Activated CD8-positive, alpha-beta memory T cell treated with anti-CD3 and anti-CD28 coated beads, Interleukin-2, amount 10 ng/mL, durations not matched to agents 7 days and 5 days (primary cell): Measurements from ENCODE around the gene CCL15. TPM values are rescaled to one million over a fixed set of nuclear protein-coding genes. Genes with fewer than 3 reads are reported as not detected.
"Not testable (repeated sequence)": the region's sequence is repeated elsewhere in the genome, so short reads cannot be mapped to it uniquely, and the experiment has no call there.

Experiments used
- ATAC-seq: fragments of 150-1000 bp; cut with Tn5 transposase; one replicate; pipeline ENCODE4 v1.10.0; 2021; ENCODE audit warnings: moderate library complexity
- CTCF ChIA-PET: fragments of 350-600 bp; sonication (Branson Sonifier 250); formaldehyde crosslinking; loops from one replicate; lab custom pipeline; 2021; ENCODE audit warnings: antibody characterized with exemption; lab: Charles Lee
- DNase-seq: peaks from one replicate; pipeline ENCODE4 v3.0.0-alpha.2; 2020
- H3K27ac Mint-ChIP-seq: one replicate; pipeline ENCODE4 v1.8.0; 2021; ENCODE audit warnings: mild to moderate bottlenecking, mixed read lengths
- H3K27me3 Mint-ChIP-seq: one replicate; pipeline ENCODE4 v1.8.0; 2021; ENCODE audit warnings: mixed read lengths
- H3K36me3 Mint-ChIP-seq: one replicate; pipeline ENCODE4 v1.8.0; 2021; ENCODE audit warnings: mild to moderate bottlenecking, mixed read lengths
- H3K4me1 Mint-ChIP-seq: one replicate; pipeline ENCODE4 v1.8.0; 2021; ENCODE audit warnings: mixed read lengths
- H3K4me3 Mint-ChIP-seq: one replicate; pipeline ENCODE4 v1.8.0; 2021; ENCODE audit warnings: mild to moderate bottlenecking, moderate library complexity, mixed read lengths
- H3K9me3 Mint-ChIP-seq: one replicate; pipeline ENCODE4 v1.8.0; 2022; ENCODE audit warnings: low read depth, mixed read lengths
- total RNA-seq, 2 experiments: library from RNA; stranded (reverse); gene quantifications; one replicate each; pipeline ENCODE4 v1.2.3, GENCODE V29; 2021

CCL15 gene, protein sequence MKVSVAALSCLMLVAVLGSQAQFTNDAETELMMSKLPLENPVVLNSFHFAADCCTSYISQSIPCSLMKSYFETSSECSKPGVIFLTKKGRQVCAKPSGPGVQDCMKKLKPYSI
- total RNA-seq: not detected

DNA sequence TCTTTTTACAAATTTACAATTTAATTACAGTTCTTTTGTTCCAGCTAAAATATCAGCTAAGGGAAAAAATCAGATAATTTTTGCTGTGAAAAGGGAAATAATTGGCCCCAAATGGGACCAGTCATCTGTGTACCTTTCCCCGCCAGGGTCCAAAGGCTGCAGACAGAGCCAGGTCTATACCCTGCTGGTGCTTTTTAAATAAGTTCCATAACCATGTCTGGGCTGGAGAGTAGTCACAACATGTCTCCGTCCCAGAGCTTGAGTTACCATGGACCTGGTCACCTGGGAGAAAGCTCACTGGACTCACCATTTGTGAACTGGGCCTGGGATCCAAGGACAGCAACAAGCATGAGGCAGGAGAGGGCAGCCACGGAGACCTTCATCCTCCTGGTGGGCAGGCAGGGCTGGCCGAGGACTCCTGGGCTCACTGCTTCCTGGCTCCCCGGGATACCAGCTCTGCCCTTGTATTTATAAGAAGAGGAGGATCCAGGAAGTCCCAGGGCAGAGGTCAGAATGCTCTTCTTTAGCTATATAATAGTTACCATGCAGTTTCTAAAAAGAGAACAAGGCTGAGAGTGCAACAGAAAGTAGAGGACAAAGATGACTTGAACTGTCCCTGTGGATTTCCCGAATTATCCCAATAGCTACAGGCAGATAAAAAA lies at the start of gene CCL15:
TSS of gene CCL15 (minus strand) at position 444 of the 662 bp plus-strand sequence. CDS start at position 383, 61 bp downstream.
- CTCF ChIA-PET: interaction anchor here (0.9 kb wide), 1 partner anchor 25 kb away, joined by 3 read pairs; no protein-coding TSS in a partner anchor
- Mint-ChIP-seq H3K4me1 (peaks cover 19% of the 10 kb centered on the region), H3K9me3 (no peaks in the 10 kb centered on the region), H3K36me3 (no peaks in the 10 kb centered on the region), H3K4me3 (no peak within 1 kb of the TSS), H3K27me3 (no peaks in the 10 kb centered on the region), H3K27ac (no peak within 1 kb of the TSS)
- ATAC-seq (no peak), DNase-seq (no peak)

DNA sequence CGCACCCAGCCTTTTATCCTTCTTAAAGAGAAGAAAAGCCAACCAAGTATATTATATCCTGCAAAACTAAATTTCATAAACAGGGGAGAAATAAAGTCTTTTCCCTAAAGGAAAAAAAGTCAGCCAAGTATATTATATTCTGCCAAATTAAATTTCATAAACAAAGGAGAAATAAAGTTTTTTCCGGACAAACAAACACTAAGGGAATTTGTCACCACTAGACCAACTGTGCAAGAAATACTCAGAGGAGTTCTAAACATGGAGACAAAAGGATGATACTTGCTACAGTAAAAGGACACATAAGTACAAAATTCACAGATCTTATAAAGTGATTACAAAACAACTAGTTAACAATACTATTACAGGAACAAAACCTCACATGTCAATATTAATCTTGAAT lies 48.3 kb upstream of the CCL15 start:
- CTCF ChIA-PET: no interaction called here
- Mint-ChIP-seq H3K27me3 (peaks cover 37% of the 10 kb centered on the region), H3K4me1 (no peaks in the 10 kb centered on the region), H3K36me3 (peaks cover 21% of the 10 kb centered on the region), H3K27ac (no peak overlapping the region), H3K4me3 (no peak overlapping the region), H3K9me3 (peaks cover 21% of the 10 kb centered on the region)
- DNase-seq (no peak), ATAC-seq (no peak)

DNA sequence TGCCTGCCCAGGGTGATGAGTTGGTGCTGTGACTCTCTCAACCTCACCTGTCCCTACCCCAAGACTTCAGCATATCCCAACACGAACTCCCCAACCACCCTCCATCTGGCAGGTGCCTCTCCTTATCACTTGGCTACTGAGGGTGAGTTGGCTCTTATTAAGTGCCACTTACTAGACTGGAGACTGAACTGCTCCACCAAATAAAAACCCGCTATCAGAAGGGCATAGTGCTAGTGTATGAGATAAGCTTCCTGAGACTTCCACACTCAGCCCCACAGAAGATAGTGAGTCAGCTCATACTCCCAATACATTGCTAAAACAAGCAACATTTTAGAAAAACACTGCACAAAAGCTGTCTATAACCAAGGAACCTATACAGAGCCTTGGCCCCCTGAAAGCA lies 46.7 kb upstream of the CCL15 start:
- Mint-ChIP-seq H3K4me3 (no peak overlapping the region), H3K36me3 (peaks cover 24% of the 10 kb centered on the region), H3K27me3 (peaks cover 38% of the 10 kb centered on the region), H3K4me1 (no peaks in the 10 kb centered on the region), H3K9me3 (peaks cover 25% of the 10 kb centered on the region), H3K27ac (no peak overlapping the region)
- no peak for ATAC-seq
- DNase-seq: no peak
- CTCF ChIA-PET: interaction anchor here (1.3 kb wide), 1 partner anchor 101 kb away, joined by 3 read pairs; no protein-coding TSS in a partner anchor

DNA sequence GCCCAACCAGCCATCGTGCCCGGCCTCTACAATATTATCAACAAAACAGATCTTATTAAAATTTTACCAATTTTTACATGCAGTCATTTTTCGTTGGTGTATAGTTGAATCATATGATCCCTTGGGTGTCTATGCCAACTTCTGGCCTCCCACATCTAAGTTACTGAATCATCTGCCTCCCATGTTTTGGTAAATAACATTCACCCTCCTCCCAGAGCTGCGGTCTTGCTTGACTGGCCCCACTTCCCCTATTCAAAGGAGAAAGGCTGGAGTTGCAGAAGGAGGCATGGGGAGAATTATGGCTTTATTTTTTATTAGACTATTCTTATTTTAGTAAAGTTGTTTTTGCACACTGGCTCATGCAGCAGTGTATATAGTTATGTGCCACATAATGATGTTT lies 34.9 kb upstream of the CCL15 start:
- H3K9me3 Mint-ChIP-seq: no peaks in the 10 kb centered on the region
- peaks cover 14% of the 10 kb centered on the region for H3K27me3 Mint-ChIP-seq
- H3K4me3 Mint-ChIP-seq: no peak overlapping the region
- no peak overlapping the region for H3K27ac Mint-ChIP-seq
- no peaks in the 10 kb centered on the region for H3K4me1 Mint-ChIP-seq
- no peaks in the 10 kb centered on the region for H3K36me3 Mint-ChIP-seq
- DNase-seq (no peak), ATAC-seq (no peak)
- CTCF ChIA-PET: no interaction called here

DNA sequence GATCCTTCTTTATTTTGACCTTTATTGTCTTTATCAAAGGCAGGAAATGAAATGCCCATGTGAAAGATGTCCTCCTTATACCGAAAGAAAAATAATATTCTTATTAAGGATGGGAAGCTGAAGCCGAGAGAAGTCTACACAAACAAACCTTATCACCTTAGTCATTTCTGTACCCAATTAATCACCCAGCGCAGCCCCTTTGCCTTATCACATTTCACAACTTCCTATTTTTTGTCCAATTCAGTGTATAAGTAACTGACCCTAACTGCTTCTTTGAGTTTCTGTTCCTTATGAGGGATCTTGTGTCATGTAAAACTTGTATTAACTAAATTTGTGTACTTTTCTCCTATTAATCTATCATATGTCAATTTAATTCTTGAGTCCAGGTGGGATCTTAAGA lies 32.8 kb upstream of the CCL15 start:
- DNase-seq (no peak), ATAC-seq (no peak)
- peaks cover 18% of the 10 kb centered on the region for H3K27me3 Mint-ChIP-seq
- H3K27ac Mint-ChIP-seq: no peak overlapping the region
- no peaks in the 10 kb centered on the region for H3K36me3 Mint-ChIP-seq
- CTCF ChIA-PET: no interaction called here
- H3K4me3 Mint-ChIP-seq: no peak overlapping the region
- H3K9me3 Mint-ChIP-seq: no peaks in the 10 kb centered on the region
- no peaks in the 10 kb centered on the region for H3K4me1 Mint-ChIP-seq

DNA sequence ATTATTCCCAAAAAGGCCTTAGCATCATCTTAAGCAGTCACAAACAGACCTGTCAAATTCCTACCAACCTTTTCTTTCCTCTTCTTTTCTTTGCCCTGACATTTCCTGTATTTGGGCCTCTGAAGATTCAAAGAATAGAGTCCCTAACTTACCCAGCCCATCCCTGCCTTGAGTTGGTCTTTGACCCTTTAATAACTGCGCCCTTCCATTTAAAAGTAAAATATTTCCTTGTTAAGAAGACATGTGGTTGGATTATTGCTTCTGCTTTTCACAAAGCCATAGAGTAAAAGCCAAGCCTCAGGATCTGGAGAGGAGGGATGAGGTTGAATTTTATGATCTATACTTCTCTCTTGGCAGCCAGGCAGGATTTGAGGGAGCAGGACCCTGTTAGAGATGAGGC lies 29.6 kb upstream of the CCL15 start:
- no peak for ATAC-seq
- no peak for DNase-seq
- H3K4me1 Mint-ChIP-seq: no peaks in the 10 kb centered on the region
- H3K27ac Mint-ChIP-seq: peak overlapping the region; percentile 30
- CTCF ChIA-PET: no interaction called here
- peaks cover 18% of the 10 kb centered on the region for H3K27me3 Mint-ChIP-seq
- H3K36me3 Mint-ChIP-seq: no peaks in the 10 kb centered on the region
- H3K4me3 Mint-ChIP-seq: no peak overlapping the region
- H3K9me3 Mint-ChIP-seq: no peaks in the 10 kb centered on the region

DNA sequence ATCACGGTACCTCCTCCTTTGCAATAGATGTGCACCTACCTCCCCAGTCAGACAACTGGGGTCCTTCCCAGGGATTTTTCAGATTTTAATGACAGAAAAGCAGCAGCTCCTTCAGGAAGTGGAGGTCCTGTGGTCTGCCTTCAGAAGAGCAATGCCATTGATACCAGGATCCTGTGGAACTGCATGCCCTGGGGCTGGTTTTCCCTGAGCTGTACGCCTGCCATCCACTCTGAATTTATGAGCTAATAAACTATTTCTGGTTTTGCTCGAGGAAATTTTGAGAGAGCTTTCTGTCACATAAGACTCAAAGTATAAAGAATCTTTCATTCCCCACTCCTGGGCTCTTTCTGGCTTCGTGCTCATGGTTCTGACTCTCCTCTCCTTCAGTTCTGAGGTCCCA lies 26.4 kb upstream of the CCL15 start:
- CTCF ChIA-PET: interaction anchor here (0.9 kb wide), 1 partner anchor 119 kb away, joined by 3 read pairs; no protein-coding TSS in a partner anchor
- Mint-ChIP-seq H3K4me1 (no peaks in the 10 kb centered on the region), H3K4me3 (no peak overlapping the region), H3K27me3 (peaks cover 6% of the 10 kb centered on the region), H3K36me3 (no peaks in the 10 kb centered on the region), H3K9me3 (no peaks in the 10 kb centered on the region), H3K27ac (no peak overlapping the region)
- DNase-seq (no peak), ATAC-seq (no peak)

DNA sequence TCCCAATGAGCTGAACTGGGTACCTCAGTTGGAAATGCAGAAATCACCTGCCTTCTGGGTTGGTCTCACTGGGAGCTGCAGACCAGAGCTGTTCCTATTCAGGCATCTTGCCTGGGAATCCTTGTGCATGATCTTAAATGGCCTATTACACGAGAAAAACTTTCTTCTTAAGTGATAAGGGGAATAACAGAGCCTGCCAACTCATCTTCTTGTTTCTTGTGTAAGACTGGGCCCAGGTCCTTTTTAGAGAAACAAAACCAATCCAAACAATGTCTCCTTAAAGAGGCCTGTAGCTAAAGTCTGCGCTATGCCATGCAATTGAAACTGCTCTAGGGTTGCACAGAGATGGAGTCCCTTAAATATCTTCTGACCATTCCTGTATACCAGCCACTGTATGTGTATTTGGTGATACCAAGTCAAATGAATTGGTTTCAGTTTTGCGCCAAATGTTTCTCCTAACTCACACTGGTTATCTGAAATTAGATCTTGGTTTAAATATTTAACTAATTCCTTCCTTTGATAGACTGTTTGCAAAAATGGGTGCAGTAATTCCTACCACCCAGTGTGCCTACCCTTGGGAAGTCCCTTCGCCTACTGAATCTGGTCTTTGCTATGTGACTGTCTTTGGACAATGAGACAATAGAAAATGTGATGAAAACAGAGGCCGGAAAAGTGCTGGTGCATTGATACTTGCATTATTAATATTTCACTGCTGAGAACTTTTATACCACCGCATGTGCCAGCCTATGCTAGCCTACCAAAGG lies 22.9 kb upstream of the CCL15 start:
- no peak overlapping the region for H3K27ac Mint-ChIP-seq
- H3K4me3 Mint-ChIP-seq: no peak overlapping the region
- H3K27me3 Mint-ChIP-seq: peaks cover 32% of the 10 kb centered on the region
- H3K4me1 Mint-ChIP-seq: no peaks in the 10 kb centered on the region
- H3K36me3 Mint-ChIP-seq: peaks cover 1% of the 10 kb centered on the region
- CTCF ChIA-PET: interaction anchor here (1.3 kb wide), 1 partner anchor 48 kb away, joined by 3 read pairs; no protein-coding TSS in a partner anchor
- ATAC-seq: no peak
- no peak for DNase-seq
- H3K9me3 Mint-ChIP-seq: peaks cover 2% of the 10 kb centered on the region

DNA sequence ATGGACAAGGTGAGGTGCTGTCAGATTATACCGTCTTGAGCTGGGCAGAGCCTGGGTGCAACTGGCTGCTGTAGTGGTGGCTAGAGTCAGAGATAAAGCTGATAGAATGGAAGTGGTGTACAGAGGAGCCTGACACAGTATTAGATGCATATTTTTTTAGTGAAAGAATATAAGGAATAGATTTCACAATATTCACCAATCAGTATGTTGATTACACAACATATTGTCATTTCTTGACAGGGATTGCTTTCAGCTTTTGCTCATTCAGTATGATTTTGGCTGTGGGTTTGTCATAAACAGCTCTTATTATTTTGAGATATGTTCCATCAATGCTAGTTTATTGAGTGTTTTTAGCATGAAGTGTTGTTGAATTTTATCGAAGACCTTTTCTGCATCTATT lies 18.1 kb upstream of the CCL15 start:
- no peak overlapping the region for H3K4me3 Mint-ChIP-seq
- CTCF ChIA-PET: interaction anchor here (0.6 to 2.5 kb wide), 3 partner anchors 43 to 169 kb away, joined by 3 to 8 read pairs (median 4); no protein-coding TSS in a partner anchor

DNA sequence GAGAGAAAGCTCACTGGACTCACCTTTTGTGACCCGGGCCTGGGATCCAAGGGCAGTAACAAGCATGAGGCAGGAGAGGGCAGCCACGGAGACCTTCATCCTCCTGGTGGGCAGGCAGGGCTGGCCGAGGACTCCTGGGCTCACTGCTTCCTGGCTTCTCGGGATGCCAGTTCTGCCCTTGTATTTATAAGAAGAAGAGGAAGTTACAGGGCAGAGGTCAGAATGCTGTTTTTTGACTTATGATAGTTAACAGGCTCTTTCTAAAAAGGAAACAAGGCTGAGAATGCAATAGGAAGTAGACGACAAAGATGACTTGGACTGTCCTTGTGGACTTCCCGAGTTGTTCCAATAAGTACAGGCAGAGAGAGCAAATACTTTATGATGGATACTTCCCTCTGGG lies 16.4 kb upstream of the CCL15 start, which contains the start of gene CCL23:
TSS of gene CCL23 (minus strand) at position 174 of the 400 bp plus-strand sequence. CDS start at position 99, 75 bp downstream.
- ATAC-seq (no peak), DNase-seq (no peak)
- CTCF ChIA-PET: interaction anchor here (2.5 kb wide), 1 partner anchor 131 kb away, joined by 8 read pairs; no protein-coding TSS in a partner anchor
- peaks cover 5% of the 10 kb centered on the region for H3K4me1 Mint-ChIP-seq
- peaks cover 1% of the 10 kb centered on the region for H3K36me3 Mint-ChIP-seq
- no peak within 1 kb of the TSS for H3K27ac Mint-ChIP-seq
- H3K9me3 Mint-ChIP-seq: peaks cover 2% of the 10 kb centered on the region
- H3K27me3 Mint-ChIP-seq: peaks cover 36% of the 10 kb centered on the region
- no peak within 1 kb of the TSS for H3K4me3 Mint-ChIP-seq

More for the DNA sequence above, 18.1 kb upstream of the CCL15 start:
- no peak for ATAC-seq
- Mint-ChIP-seq H3K36me3 (peaks cover 1% of the 10 kb centered on the region), H3K9me3 (peaks cover 2% of the 10 kb centered on the region), H3K27ac (no peak overlapping the region), H3K27me3 (peaks cover 36% of the 10 kb centered on the region), H3K4me1 (peaks cover 5% of the 10 kb centered on the region)
- DNase-seq: no peak

DNA sequence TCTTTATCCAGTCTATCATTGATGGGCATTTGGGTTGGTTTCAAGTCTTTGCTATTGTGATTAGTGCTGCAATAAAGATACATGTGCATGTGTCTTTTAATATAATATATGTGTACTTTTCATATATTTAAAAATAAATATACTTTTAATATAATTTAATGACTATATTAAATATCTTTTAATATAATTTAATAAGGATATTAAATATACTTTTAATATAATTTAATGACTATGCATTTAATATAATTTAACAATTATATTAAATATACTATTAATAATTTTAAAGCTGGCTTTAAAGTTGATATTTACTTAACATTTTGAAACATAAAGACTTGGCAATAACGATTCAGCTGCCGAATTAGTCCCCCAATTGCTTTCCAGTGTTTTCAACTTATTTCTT lies 15.2 kb upstream of the CCL15 start:
- Mint-ChIP-seq H3K4me3 (no peak overlapping the region), H3K27ac (no peak overlapping the region)
- CTCF ChIA-PET: no interaction called here

DNA sequence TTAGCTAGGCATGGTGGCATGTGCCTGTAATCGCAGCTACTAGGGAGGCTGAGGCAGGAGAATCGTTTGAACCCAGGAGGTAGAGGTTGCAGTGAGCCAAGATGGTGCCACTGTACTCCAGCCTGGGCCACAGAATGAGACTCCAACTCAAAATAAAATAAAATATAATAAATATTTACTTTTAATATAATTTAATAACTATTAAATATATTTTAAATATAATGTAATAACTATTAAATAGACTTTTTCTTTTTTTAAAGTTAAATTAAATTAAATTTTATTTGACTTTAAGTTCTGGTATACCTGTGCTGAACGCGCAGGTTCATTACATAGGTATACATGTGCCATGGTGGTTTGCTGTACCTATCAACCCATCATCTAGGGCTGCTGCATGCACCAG lies 14.5 kb upstream of the CCL15 start:
- H3K9me3 Mint-ChIP-seq, H3K27ac Mint-ChIP-seq, H3K36me3 Mint-ChIP-seq, H3K4me1 Mint-ChIP-seq, H3K4me3 Mint-ChIP-seq, ATAC-seq, CTCF ChIA-PET, DNase-seq: not testable (repeated sequence)
- peaks cover 20% of the 10 kb centered on the region for H3K27me3 Mint-ChIP-seq

More for the DNA sequence above, 15.2 kb upstream of the CCL15 start:
- DNase-seq (no peak), ATAC-seq (no peak)
- peaks cover 25% of the 10 kb centered on the region for H3K27me3 Mint-ChIP-seq
- H3K36me3 Mint-ChIP-seq: peaks cover 1% of the 10 kb centered on the region
- no peaks in the 10 kb centered on the region for H3K9me3 Mint-ChIP-seq
- H3K4me1 Mint-ChIP-seq: peaks cover 5% of the 10 kb centered on the region

DNA sequence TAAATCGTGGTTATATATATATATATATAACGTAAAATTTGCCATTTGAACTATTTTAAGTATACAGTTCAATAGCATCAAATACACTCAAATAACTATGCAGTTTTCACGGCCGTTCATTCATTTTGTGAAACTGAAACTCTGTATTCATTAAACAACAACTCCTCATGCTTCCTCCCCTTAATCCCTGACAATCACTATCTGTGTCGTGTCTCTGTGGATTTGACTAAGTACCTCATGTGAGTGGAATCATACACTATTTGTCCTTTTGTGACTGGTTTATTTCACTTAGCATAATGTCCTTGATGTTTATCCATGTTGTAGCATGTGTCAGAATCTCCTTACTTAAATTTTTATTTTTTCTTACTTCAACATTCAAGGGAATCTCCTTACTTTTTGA lies 13.6 kb upstream of the CCL15 start:
- H3K4me3 Mint-ChIP-seq: no peak overlapping the region
- no peak for ATAC-seq
- CTCF ChIA-PET: no interaction called here
- H3K4me1 Mint-ChIP-seq: peaks cover 5% of the 10 kb centered on the region
- H3K36me3 Mint-ChIP-seq: no peaks in the 10 kb centered on the region
- no peaks in the 10 kb centered on the region for H3K9me3 Mint-ChIP-seq
- no peak for DNase-seq
- no peak overlapping the region for H3K27ac Mint-ChIP-seq
- peaks cover 10% of the 10 kb centered on the region for H3K27me3 Mint-ChIP-seq
